GM19328 (cell line): ENCODE data around the gene ZEB2.

Experiments
- ATAC-seq: cut with Tn5 transposase; IDR thresholded peaks from one replicate; pipeline ENCODE4 v1.9.1; 2021; ENCODE audit warnings: mild to moderate bottlenecking, moderate library complexity; ENCODE audit not compliant: unreplicated experiment

ZEB2 gene

DNA sequence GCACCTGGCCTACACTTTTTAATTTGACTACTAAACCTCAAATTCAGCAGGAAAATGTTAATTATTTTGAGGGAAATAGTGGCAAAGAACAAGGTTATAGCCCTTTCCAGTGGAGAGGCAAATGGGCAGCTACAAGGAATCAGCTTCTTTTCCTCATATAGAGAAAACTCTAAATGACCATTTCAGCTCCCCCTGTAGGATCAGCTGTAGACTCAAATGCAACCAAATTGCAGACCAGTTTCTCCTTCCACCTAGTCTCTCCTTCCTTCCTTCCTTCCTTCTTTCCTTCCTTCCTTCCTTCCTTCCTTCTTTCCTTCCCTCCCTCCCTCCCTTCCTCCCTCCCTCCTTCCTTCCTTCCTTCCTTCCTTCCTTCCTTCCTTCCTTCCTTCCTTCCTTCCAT is 158.2 kb downstream of the ZEB2 start:
- ATAC-seq, result no peak

GRCh38 chr2:144359684-144360083 is 160.2 kb downstream of the ZEB2 start:
- ATAC-seq, result no peak

GRCh38 chr2:144358979-144359541 is 160.9 kb downstream of the ZEB2 start:
- peak; percentile 50 for ATAC-seq

GRCh38 chr2:144358374-144358964 is 161.4 kb downstream of the ZEB2 start:
- no peak for ATAC-seq

DNA sequence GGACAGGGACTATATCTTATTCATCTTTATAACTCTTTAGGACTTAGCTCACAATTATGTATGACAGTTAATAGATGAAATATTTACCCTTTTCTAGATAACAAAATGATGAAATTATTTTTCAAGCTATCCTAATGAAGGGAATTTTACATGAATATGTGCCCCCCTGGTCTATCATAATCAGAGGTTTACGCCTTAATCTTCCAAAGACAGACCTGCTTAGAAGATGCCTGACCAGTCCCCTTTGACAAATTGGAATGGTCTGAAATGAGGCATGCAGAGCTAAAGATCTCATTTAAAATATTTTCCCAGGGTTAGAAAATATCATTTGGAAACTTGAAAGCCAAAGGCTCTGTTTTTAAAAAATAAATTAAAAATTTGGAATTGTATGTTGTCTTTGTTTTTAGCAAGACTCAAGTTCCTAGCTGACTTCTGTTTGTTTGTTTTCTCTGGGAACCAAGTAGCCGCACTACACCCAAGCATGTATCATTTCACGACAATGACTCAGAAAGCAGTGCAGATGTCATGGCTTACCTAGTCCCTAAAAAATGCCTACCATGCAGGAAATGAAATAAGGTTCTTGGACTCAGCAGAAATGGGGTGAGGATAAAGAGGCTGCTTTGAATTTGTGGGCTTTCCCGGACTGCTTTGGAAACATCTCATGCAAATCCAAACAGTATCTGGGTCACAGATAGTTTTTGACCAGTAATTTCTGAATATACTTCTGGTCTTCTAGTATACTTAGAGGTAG is 162.1 kb downstream of the ZEB2 start:
- ATAC-seq, result peak; percentile 62

- no peak for ATAC-seq
These were observed 163.5 kb downstream of the ZEB2 start for GRCh38 chr2:144356402-144356801.

DNA sequence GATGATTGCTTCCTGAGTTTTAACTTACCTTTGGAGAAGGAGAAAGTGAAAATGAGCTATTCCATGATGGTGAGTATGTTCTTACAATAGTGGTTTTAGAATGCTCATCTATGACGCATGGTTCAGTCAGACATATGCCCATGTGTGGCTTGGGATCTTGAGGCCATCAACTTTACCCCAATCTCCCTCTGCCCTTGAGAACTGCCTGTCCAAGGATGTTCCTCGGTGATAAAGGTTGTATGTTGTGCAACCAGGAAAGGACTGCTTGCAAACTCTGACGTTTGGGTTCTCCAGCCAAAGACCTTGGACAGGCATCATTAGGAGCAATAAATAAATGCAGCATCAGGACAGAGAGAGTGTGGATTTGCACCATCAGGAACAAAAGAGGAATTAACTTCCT is 165.0 kb downstream of the ZEB2 start:
- ATAC-seq, result no peak

DNA sequence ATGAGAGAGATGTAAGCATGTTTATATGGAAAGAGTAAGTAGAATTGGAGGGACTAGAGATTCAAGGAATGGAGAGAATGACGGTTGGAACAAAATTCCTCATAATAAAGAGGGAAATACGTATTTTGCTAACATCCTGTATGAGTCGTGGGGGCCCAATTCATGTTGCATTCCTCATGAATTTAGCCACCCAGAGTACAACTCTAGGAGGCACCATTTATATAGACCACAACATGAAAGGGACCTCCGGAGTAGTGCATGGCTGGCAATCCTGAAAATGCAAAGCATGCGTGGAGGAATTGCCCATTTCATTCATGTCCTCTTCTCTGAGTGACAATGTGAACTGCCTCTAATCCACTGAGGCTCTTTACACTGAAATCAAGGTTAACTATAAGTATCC is 168.2 kb downstream of the ZEB2 start:
- no peak for ATAC-seq

- no peak for ATAC-seq
These were observed 169.6 kb downstream of the ZEB2 start for GRCh38 chr2:144350151-144350802.

- no peak for ATAC-seq
These were observed 170.2 kb downstream of the ZEB2 start for GRCh38 chr2:144349674-144350073.

GRCh38 chr2:144348846-144349245 is 171.1 kb downstream of the ZEB2 start:
- no peak for ATAC-seq

- ATAC-seq, result no peak
These were observed 173.7 kb downstream of the ZEB2 start for GRCh38 chr2:144346229-144346628.

DNA sequence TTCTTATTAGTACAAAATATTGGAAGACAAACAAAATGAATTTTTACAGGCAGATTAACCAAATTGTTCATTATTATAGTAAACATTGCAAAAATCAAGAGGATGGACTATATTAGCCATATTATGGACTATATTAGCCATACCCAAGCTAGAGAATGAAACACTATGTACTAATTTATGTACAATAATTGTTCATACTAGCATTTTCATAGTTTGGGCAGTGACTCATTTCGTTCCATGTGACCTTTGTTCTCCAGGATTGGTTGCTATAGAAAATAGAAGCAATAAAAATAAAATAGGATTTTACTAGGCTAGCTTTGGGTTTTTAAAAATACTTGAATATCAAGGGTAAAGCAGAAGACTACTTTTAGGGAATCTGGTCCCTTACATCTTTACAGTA is 176.8 kb downstream of the ZEB2 start:
- no peak for ATAC-seq

GRCh38 chr2:144341538-144341937 is 178.4 kb downstream of the ZEB2 start:
- no peak for ATAC-seq

GRCh38 chr2:144339048-144339447 is 180.9 kb downstream of the ZEB2 start:
- ATAC-seq, result no peak

GRCh38 chr2:144334551-144334950 is 185.4 kb downstream of the ZEB2 start:
- ATAC-seq, result no peak
